K562 (cell line): ENCODE measurements around the gene DOCK7. TPM values are rescaled to one million over a fixed set of nuclear protein-coding genes. Genes with fewer than 3 reads are reported as not detected.

Source experiments
- ATAC-seq: fragments of 200-7000 bp; cut with Tn5 transposase; 3 replicates; pipeline ENCODE4 v1.9.1; 2020; ENCODE audit warnings: moderate library complexity
- BruUV-seq: library from RNA; stranded (reverse); fragments of 400-500 nt; replicated peaks from 2 replicates; lab custom pipeline; 2021; lab: Mats Ljungman, UMichigan
- CTCF ChIA-PET: fragments of 300-600 bp; formaldehyde crosslinking; extraction: SDS; loops from one replicate; lab custom pipeline; 2021; ENCODE audit warnings: low intra/inter-chr PET ratio; lab: Yijun Ruan, JAX
- POLR2A ChIA-PET: fragments of 300-600, 350-650 bp; sonication (Branson Sonifier 250); formaldehyde crosslinking; extraction: SDS; loops from one replicate; lab custom pipeline; 2021; ENCODE audit warnings: antibody characterized with exemption, inconsistent platforms; lab: Yijun Ruan, JAX
- DNase-seq, 4 experiments: peaks; one replicate each; pipeline versions ENCODE4 v3.0.0 to v3.0.0-alpha.2; 2011 to 2018; ENCODE audit warnings: low spot score in 3 of 4, mixed read lengths in 3 of 4; ENCODE audit errors: extremely low read depth in 1 of 4
- FAIRE-seq: peaks from 2 replicates; lab custom pipeline; 2011; peaks lifted over from hg19 to GRCh38; lab: Jason Lieb, UNC
- H2AFZ ChIP-seq: 2 replicates; pipeline ENCODE4 v1.6.0; 2011; ENCODE audit warnings: low read depth, low read length, control low read depth, inconsistent platforms
- H3K27ac ChIP-seq: fragments of 200-600 bp; 3 replicates; pipeline ENCODE4 v1.8.0; 2011; ENCODE audit warnings: low read depth, mild to moderate bottlenecking, control low read depth, inconsistent platforms, low read length, moderate library complexity, mixed read lengths; ENCODE audit errors: extremely low read depth
- H3K27me3 ChIP-seq, 2 experiments: fragments of 300-600 bp in 1 of 2; 2 replicates in 1 of 2; 3 replicates in 1 of 2; pipeline versions ENCODE4 v1.6.0 to v1.8.0; 2011; ENCODE audit warnings: inconsistent platforms in 2 of 2, low read length in 2 of 2, mild to moderate bottlenecking in 1 of 2, mixed read lengths in 1 of 2, moderate library complexity in 1 of 2; ENCODE audit not compliant: control insufficient read depth in 2 of 2, insufficient read depth in 2 of 2
- H3K36me3 ChIP-seq: fragments of 300-600 bp; 3 replicates; pipeline ENCODE4 v1.8.0; 2011; ENCODE audit warnings: mild to moderate bottlenecking, low read length, inconsistent platforms; ENCODE audit not compliant: control insufficient read depth, insufficient read depth
- H3K4me1 ChIP-seq, 2 experiments: fragments of 200-600 bp in 1 of 2; replicated peaks in 1 of 2; 2 replicates in 1 of 2; 3 replicates in 1 of 2; pipeline versions ENCODE4 v1.5.1 to v1.8.0; 2011; ENCODE audit warnings: inconsistent platforms in 2 of 2, low read length in 2 of 2, mild to moderate bottlenecking in 1 of 2, mixed read lengths in 1 of 2, moderate library complexity in 1 of 2; ENCODE audit not compliant: control insufficient read depth in 2 of 2, insufficient read depth in 2 of 2
- H3K4me2 ChIP-seq: 2 replicates; pipeline ENCODE4 v1.6.1; 2011; ENCODE audit warnings: low read length, control low read depth, inconsistent platforms, mixed read lengths; ENCODE audit not compliant: insufficient read depth
- H3K4me3 ChIP-seq: fragments of 200-600 bp; sonication (generic), shearing (Covaris generic); 2 replicates; pipeline ENCODE4 v1.5.1; 2016; ENCODE audit warnings: control low read depth, inconsistent platforms
- H3K79me2 ChIP-seq: fragments of 200-600 bp; 3 replicates; pipeline ENCODE4 v1.8.0; 2011; ENCODE audit warnings: low read length, inconsistent platforms; ENCODE audit not compliant: control insufficient read depth, insufficient read depth
- H3K9ac ChIP-seq, 2 experiments: 2 replicates each; pipeline versions ENCODE4 v1.6.0 to v1.6.1; 2011; ENCODE audit warnings: low read depth in 2 of 2, low read length in 2 of 2, control low read depth in 1 of 2, inconsistent platforms in 1 of 2, mild to moderate bottlenecking in 1 of 2, mixed read lengths in 1 of 2; ENCODE audit not compliant: insufficient read depth in 1 of 2
- H3K9me1 ChIP-seq: one replicate; pipeline ENCODE4 v1.6.0; 2011; ENCODE audit warnings: inconsistent platforms, mild to moderate bottlenecking, low read length, moderate library complexity; ENCODE audit not compliant: control insufficient read depth, insufficient read depth
- H3K9me3 ChIP-seq: replicated peaks from 2 replicates; pipeline ENCODE4 v1.5.1; 2011; ENCODE audit warnings: low read depth, low read length, inconsistent platforms; ENCODE audit not compliant: control insufficient read depth, insufficient read depth
- H4K20me1 ChIP-seq: replicated peaks from 2 replicates; pipeline ENCODE4 v1.6.1; 2011; ENCODE audit warnings: low read length, inconsistent platforms, mixed read lengths; ENCODE audit not compliant: control insufficient read depth, insufficient read depth
- BACH1 ChIP-seq: fragments of 200-800 bp; sonication (Bioruptor generic); IDR thresholded peaks from 2 replicates; pipeline ENCODE4 v1.6.1; 2016; ENCODE audit warnings: missing genetic modification characterization, missing compliant biosample characterization
- C11orf30 ChIP-seq: fragments of 450-650 bp; IDR thresholded peaks from 2 replicates; pipeline ENCODE4 v1.6.1; 2016; ENCODE audit warnings: low read depth, mild to moderate bottlenecking
- CBFB ChIP-seq: sonication (generic); formaldehyde crosslinking; IDR thresholded peaks from 2 replicates; pipeline ENCODE4 v1.4.0; 2020; ENCODE audit warnings: mild to moderate bottlenecking, missing genetic modification reagents
- COPS2 ChIP-seq: fragments of 450-650 bp; conservative IDR thresholded peaks from 2 replicates; pipeline ENCODE4 v1.6.1; 2016; ENCODE audit warnings: mild to moderate bottlenecking, moderate library complexity
- CTBP1 ChIP-seq: fragments of 450-650 bp; IDR thresholded peaks from 2 replicates; pipeline ENCODE4 v1.6.1; 2016; ENCODE audit warnings: borderline replicate concordance
- GTF2A2 ChIP-seq: IDR thresholded peaks from 2 replicates; pipeline ENCODE4 v1.6.1; 2016; ENCODE audit warnings: mild to moderate bottlenecking, missing genetic modification characterization, missing compliant biosample characterization
- KDM5B ChIP-seq: fragments of 200-600 bp; sonication (generic); IDR thresholded peaks from 2 replicates; pipeline ENCODE4 v1.6.1; 2012; ENCODE audit warnings: low read depth, mild to moderate bottlenecking, moderate library complexity, low read length, control low read depth, inconsistent platforms; ENCODE audit not compliant: insufficient replicate concordance
- MAFF ChIP-seq: IDR thresholded peaks from 2 replicates; pipeline ENCODE4 v1.6.1; 2012; ENCODE audit warnings: low read length, improper control_type of control experiment
- MAFG ChIP-seq: fragments of 450-650 bp; conservative IDR thresholded peaks from 2 replicates; pipeline ENCODE4 v1.6.1; 2016; ENCODE audit warnings: missing genetic modification characterization, missing compliant biosample characterization
- MAFK ChIP-seq: IDR thresholded peaks from 2 replicates; pipeline ENCODE4 v1.6.1; 2011; ENCODE audit warnings: low read length, improper control_type of control experiment
- NFIX ChIP-seq: fragments of 250-450 bp; sonication (Bioruptor Pico); IDR thresholded peaks from 2 replicates; pipeline ENCODE4 v1.4.0; 2020; ENCODE audit warnings: low read depth, mild to moderate bottlenecking, moderate library complexity
- PTRF ChIP-seq: fragments of 450-650 bp; IDR thresholded peaks from 2 replicates; pipeline ENCODE4 v1.6.1; 2016; ENCODE audit warnings: mild to moderate bottlenecking, missing genetic modification characterization, missing compliant biosample characterization
- TCF3 ChIP-seq: sonication (generic); formaldehyde crosslinking; IDR thresholded peaks from 2 replicates; pipeline ENCODE4 v1.4.0; 2020; ENCODE audit warnings: mild to moderate bottlenecking, missing genetic modification reagents
- ZC3H8 ChIP-seq: fragments of 450-650 bp; IDR thresholded peaks from 2 replicates; pipeline ENCODE4 v1.6.1; 2017
- ZNF311 ChIP-seq: fragments of 250-450 bp; sonication (Bioruptor Pico); IDR thresholded peaks from 2 replicates; pipeline ENCODE4 v1.4.0; 2020; ENCODE audit warnings: mild to moderate bottlenecking, moderate library complexity
- ZNF316 ChIP-seq: fragments of 450-650 bp; IDR thresholded peaks from 2 replicates; pipeline ENCODE4 v1.6.1; 2016
- ZNF444 ChIP-seq: fragments of 250-450 bp; sonication (Bioruptor Pico); IDR thresholded peaks from 2 replicates; pipeline ENCODE4 v1.4.0; 2020; ENCODE audit warnings: mild to moderate bottlenecking, moderate library complexity
- WGBS: fragments of 100-300 bp; shearing (Covaris generic); methylation state at CpG from one replicate; pipeline ENCODE4 v1.1.6; 2016; ENCODE audit warnings: low coverage, mixed read lengths; ENCODE audit not compliant: insufficient coverage; ENCODE audit errors: missing lambda C conversion rate; 5-methylcytosine and 5-hydroxymethylcytosine counted together
- in situ Hi-C: fragments of 300-500 bp; cut with MboI; formaldehyde crosslinking; loops from 4 replicates; pipeline ENCODE4 v1.15.0; 2018; ENCODE audit warnings: inconsistent platforms, mixed read lengths
- intact Hi-C: fragments of 100-400 bp; cut with micrococcal nuclease; formaldehyde crosslinking; loops from 2 replicates; pipeline ENCODE4 v1.14.2; 2022
- polyA plus RNA-seq, 8 experiments: library from polyadenylated mRNA; depleted of rRNA in 4 of 8; stranded (reverse) in 5 of 8; unstranded in 3 of 8; fragments of >200 nt; fragmentation: Nextera tagmentation in 2 of 8; fragmentation: Illumina TruSeq in 1 of 8; extraction: Ambion mirVana in 2 of 8; extraction: Trizol in 1 of 8; gene quantifications; 2 replicates each; pipeline versions ENCODE4 v1.2.1 to v1.2.3, GENCODE V29; 2011 to 2014; ENCODE audit warnings: inconsistent platforms in 1 of 8, missing spikeins in 1 of 8
- total RNA-seq, 7 experiments: library from RNA; depleted of rRNA in 6 of 7; stranded (reverse); fragments of >200 nt in 6 of 7; fragmentation: Illumina TruSeq in 2 of 7; extraction: Trizol in 2 of 7; gene quantifications; 2 replicates each; pipeline versions ENCODE4 v1.2.1 to v1.2.3, GENCODE V29; 2011 to 2021; ENCODE audit warnings: low replicate concordance in 1 of 7

The DOCK7 gene
- total and polyA plus RNA-seq, 9 of the 15 experiments (the other 6 are each of a cell fraction or from before 2014, with no cell fraction given): 4.9 to 35.1 (median 12.6) TPM

DNA sequence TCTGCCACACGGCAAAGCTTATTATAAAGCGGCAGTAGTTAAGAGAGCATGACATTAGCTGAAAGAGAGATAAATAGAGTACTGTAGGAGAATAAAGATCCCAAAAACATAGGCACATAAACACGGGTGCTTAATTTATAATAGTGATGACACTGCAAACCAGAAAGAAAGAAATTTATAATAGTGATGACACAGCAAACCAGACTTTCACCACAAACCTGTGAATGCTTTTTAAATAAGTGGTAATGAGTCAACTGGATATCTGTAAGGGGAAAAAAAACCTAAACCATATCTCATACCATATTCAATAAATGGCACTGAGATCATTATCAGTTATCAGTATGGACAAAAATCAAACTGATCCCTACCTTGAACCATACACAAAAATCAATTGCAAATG is 225.8 kb downstream of the DOCK7 start:
- Histone ChIP-seq H3K9me1 (no peaks in the 10 kb centered on the region), H3K27me3 (no peaks in the 10 kb centered on the region), H3K36me3 (no peaks in the 10 kb centered on the region), H4K20me1 (no peaks in the 10 kb centered on the region; the same call in 1 of the 2 replicates), H3K79me2 (no peaks in the 10 kb centered on the region), H3K9ac (no peak overlapping the region), H2AFZ (no peak overlapping the region), H3K4me1 (no peaks in the 10 kb centered on the region), H3K4me2 (no peak overlapping the region), H3K27ac (no peak overlapping the region), H3K4me3 (no peak overlapping the region), H3K9me3 (no peaks in the 10 kb centered on the region)
- intact Hi-C loops (no loop called here), in situ Hi-C loops (no loop called here)
- WGBS: 70% methylated on average over 3 of the region's 3 CpGs
- DNase-seq: no peak
- POLR2A ChIA-PET: no interaction called here
- no peak for ATAC-seq
- no peak for FAIRE-seq
- BruUV-seq: no TSS peak
- TF ChIP-seq C11orf30: peak; percentile 79
- TF ChIP-seq ZNF316: peak; percentile 93
- TF ChIP-seq MAFF: peak; percentile 71
- TF ChIP-seq GTF2A2 (tag): no peak
- no peak for TF ChIP-seq CBFB (CRISPR knock-in tag)
- TF ChIP-seq MAFG (tag): peak; percentile 69
- no peak for TF ChIP-seq KDM5B
- TF ChIP-seq ZNF311 (CRISPR knock-in tag): no peak
- TF ChIP-seq PTRF (tag): no peak
- no peak for TF ChIP-seq TCF3
- peak; percentile 81 for TF ChIP-seq MAFK
- no peak for TF ChIP-seq BACH1 (tag)
- no peak for TF ChIP-seq NFIX (CRISPR knock-in tag)
- TF ChIP-seq ZNF444 (CRISPR knock-in tag): no peak
- TF ChIP-seq COPS2: no peak
- no peak for TF ChIP-seq ZC3H8
- TF ChIP-seq CTBP1: no peak
- CTCF ChIA-PET: no interaction called here
